SU-DHL-6 (cell line): ENCODE data around the gene ABL2.

Experiments used
- H2AFZ ChIP-seq: fragments of 200-600 bp; sonication (generic); 2 replicates; pipeline ENCODE4 v1.6.1; 2014; ENCODE audit warnings: low read depth, mild to moderate bottlenecking, moderate library complexity, mixed read lengths, antibody characterized with exemption, low read length; ENCODE audit not compliant: severe bottlenecking
- H3F3A ChIP-seq: fragments of 200-600 bp; shearing (Covaris generic); 2 replicates; pipeline ENCODE4 v1.6.0; 2016; ENCODE audit warnings: antibody characterized with exemption, mild to moderate bottlenecking; ENCODE audit not compliant: insufficient read depth
- H3K27ac ChIP-seq: fragments of 200-600 bp; sonication (generic); 2 replicates; pipeline ENCODE4 v1.5.1; 2016; ENCODE audit warnings: low read depth, mild to moderate bottlenecking, low read length, moderate library complexity, mixed read lengths
- H3K27me3 ChIP-seq: fragments of 200-600 bp; sonication (generic), shearing (Covaris generic); 2 replicates; pipeline ENCODE4 v1.6.0; 2014; ENCODE audit warnings: mild to moderate bottlenecking, low read length
- H3K36me3 ChIP-seq: fragments of 200-600 bp; sonication (generic); 2 replicates; pipeline ENCODE4 v1.6.1; 2014; ENCODE audit warnings: mild to moderate bottlenecking, low read length, mixed read lengths
- H3K4me2 ChIP-seq: fragments of 300-600, 200-600 bp; shearing (Covaris generic), sonication (generic); 2 replicates; pipeline ENCODE4 v1.6.0; 2014; ENCODE audit warnings: low read length, low read depth, mild to moderate bottlenecking; ENCODE audit not compliant: poor library complexity, severe bottlenecking
- H3K4me3 ChIP-seq: fragments of 200-600 bp; sonication (generic); 2 replicates; pipeline ENCODE4 v1.5.1; 2014; ENCODE audit warnings: antibody characterized with exemption, low read length, mild to moderate bottlenecking, mixed read lengths; ENCODE audit not compliant: insufficient read depth, poor library complexity, severe bottlenecking
- H3K79me2 ChIP-seq: fragments of 200-600 bp; sonication (generic); 2 replicates; pipeline ENCODE4 v1.6.1; 2014; ENCODE audit warnings: mild to moderate bottlenecking, low read length, moderate library complexity; ENCODE audit not compliant: insufficient read depth
- H3K9ac ChIP-seq: fragments of 200-600 bp; sonication (generic); 2 replicates; pipeline ENCODE4 v1.7.0; 2014; ENCODE audit warnings: mild to moderate bottlenecking, low read length
- H3K9me2 ChIP-seq: fragments of 200-600 bp; sonication (generic); replicated peaks from 2 replicates; pipeline ENCODE4 v1.6.1; 2014; ENCODE audit warnings: low read length; ENCODE audit not compliant: insufficient read depth
- H3K9me3 ChIP-seq: fragments of 200-600 bp; sonication (generic); 2 replicates; pipeline ENCODE4 v1.6.1; 2014; ENCODE audit warnings: low read length, mixed read lengths; ENCODE audit not compliant: insufficient read depth
- H4K20me1 ChIP-seq: fragments of 200-600 bp; sonication (generic); 2 replicates; pipeline ENCODE4 v1.6.1; 2014; ENCODE audit warnings: low read depth, mild to moderate bottlenecking, antibody characterized with exemption, low read length, moderate library complexity, mixed read lengths
- EZH2phosphoT487 ChIP-seq: fragments of 200-600 bp; sonication (generic), shearing (Covaris generic); conservative IDR thresholded peaks from 2 replicates; pipeline ENCODE4 v1.6.1; 2018; ENCODE audit warnings: mild to moderate bottlenecking, antibody characterized with exemption, low read length, moderate library complexity, mixed read lengths
- TF ChIP-seq, protein P1 (sequence below): fragments of 200-600 bp; sonication (generic); IDR thresholded peaks from one replicate; pipeline ENCODE4 v1.5.1; 2017; ENCODE audit warnings: antibody characterized with exemption, mild to moderate bottlenecking, low read length, moderate library complexity; ENCODE audit not compliant: insufficient read depth, poor library complexity, severe bottlenecking

ABL2 gene

DNA sequence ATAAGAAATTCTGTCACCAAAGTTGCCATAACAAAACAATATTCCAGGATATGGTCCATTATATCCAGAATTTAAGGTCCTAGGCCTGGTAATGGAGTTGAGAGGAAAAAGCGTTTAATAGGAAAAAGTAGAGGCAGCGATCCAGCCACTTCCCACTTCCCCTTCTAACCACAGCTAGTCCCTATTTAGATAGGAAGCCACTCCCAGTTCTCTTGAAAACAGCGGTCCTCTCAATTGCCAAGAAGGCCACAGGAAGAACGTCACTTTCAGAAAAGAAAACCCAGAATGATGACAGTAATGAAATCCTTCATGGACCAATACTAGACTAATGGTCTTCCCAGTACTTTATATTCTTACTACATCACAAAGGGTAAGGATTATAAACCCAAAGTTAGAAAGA, 38.6 kb downstream of the ABL2 start:
- TF ChIP-seq, protein P1, sequence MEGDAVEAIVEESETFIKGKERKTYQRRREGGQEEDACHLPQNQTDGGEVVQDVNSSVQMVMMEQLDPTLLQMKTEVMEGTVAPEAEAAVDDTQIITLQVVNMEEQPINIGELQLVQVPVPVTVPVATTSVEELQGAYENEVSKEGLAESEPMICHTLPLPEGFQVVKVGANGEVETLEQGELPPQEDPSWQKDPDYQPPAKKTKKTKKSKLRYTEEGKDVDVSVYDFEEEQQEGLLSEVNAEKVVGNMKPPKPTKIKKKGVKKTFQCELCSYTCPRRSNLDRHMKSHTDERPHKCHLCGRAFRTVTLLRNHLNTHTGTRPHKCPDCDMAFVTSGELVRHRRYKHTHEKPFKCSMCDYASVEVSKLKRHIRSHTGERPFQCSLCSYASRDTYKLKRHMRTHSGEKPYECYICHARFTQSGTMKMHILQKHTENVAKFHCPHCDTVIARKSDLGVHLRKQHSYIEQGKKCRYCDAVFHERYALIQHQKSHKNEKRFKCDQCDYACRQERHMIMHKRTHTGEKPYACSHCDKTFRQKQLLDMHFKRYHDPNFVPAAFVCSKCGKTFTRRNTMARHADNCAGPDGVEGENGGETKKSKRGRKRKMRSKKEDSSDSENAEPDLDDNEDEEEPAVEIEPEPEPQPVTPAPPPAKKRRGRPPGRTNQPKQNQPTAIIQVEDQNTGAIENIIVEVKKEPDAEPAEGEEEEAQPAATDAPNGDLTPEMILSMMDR, result no peak
- TF ChIP-seq EZH2phosphoT487, result no peak
- H3K4me2 ChIP-seq, result no peak overlapping the region
- H2AFZ ChIP-seq, result no peak overlapping the region
- H3K9me2 ChIP-seq, result no peaks in the 10 kb centered on the region
- H4K20me1 ChIP-seq, result no peaks in the 10 kb centered on the region
- no peaks in the 10 kb centered on the region for H3K27me3 ChIP-seq
- no peaks in the 10 kb centered on the region for H3F3A ChIP-seq
- no peak overlapping the region for H3K4me3 ChIP-seq
- no peaks in the 10 kb centered on the region for H3K79me2 ChIP-seq
- no peak overlapping the region for H3K9ac ChIP-seq
- no peaks in the 10 kb centered on the region for H3K36me3 ChIP-seq
- no peak overlapping the region for H3K27ac ChIP-seq
- H3K9me3 ChIP-seq, result no peaks in the 10 kb centered on the region

DNA sequence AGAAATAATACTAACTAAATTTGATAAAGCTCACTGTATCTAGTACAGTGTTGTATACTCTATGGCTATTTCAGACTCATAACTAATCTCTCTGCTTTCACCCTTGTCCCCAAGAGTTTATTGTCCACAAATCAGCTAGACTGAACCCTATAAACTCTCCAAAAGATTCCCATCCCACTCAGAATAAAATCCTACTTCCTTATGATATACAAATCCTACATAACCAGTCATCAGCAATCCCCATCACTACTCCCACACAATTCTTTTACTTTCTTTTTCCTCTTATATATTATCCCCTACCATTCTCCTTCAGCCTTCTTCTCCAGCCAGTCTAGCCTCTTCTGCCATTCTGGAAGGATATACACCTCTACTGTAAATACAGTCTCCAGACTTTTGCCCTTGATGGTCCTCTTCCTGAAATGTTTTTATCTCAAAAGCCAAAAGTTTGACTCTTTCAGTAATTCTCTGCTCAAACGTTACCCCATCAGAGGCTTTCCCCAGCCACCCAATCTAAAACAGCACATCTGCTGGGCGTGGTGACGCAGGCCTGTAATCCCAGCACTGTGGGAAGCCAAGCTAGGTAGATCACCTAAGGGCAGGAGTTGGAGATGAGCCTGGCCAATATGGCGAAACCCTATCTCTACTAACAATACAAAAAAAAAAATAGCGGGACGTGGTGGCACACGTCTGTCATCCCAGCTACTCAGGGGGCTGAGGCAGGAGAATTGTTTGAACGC, 41.6 kb downstream of the ABL2 start:
- Histone ChIP-seq H3F3A (no peaks in the 10 kb centered on the region), H3K79me2 (no peaks in the 10 kb centered on the region), H3K36me3 (no peaks in the 10 kb centered on the region), H3K9me3 (no peaks in the 10 kb centered on the region), H3K27ac (no peak overlapping the region), H4K20me1 (no peaks in the 10 kb centered on the region), H3K4me2 (no peak overlapping the region), H3K27me3 (no peaks in the 10 kb centered on the region), H2AFZ (no peak overlapping the region), H3K9me2 (no peaks in the 10 kb centered on the region), H3K4me3 (no peak overlapping the region), H3K9ac (no peak overlapping the region)
- no peak for TF ChIP-seq EZH2phosphoT487
- TF ChIP-seq, protein P1, result no peak

DNA sequence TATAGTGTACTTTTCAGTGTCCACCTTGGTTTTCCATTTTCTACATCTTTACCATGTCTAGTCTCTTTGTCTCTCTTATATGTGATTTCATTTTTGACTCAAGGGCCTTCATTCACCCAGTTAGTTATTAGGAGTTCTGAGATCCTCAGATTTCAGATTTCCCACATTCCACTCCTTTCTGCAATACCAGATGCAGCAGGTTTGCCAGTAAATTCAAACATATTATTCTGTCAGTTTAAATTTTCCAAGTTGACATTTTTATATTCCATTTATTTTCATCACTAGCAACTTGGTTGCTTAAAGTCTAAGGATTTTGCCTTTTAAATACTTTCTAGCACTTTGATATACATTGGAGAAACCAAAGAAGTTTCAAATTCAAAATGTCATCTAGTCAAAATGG, 42.4 kb downstream of the ABL2 start:
- no peaks in the 10 kb centered on the region for H3F3A ChIP-seq
- no peaks in the 10 kb centered on the region for H3K36me3 ChIP-seq
- no peaks in the 10 kb centered on the region for H3K79me2 ChIP-seq
- H3K9me3 ChIP-seq, result no peaks in the 10 kb centered on the region
- H3K27me3 ChIP-seq, result no peaks in the 10 kb centered on the region
- no peaks in the 10 kb centered on the region for H3K9me2 ChIP-seq
- H3K4me2 ChIP-seq, result no peak overlapping the region
- no peak overlapping the region for H3K4me3 ChIP-seq
- no peak overlapping the region for H3K27ac ChIP-seq
- H3K9ac ChIP-seq, result no peak overlapping the region
- H4K20me1 ChIP-seq, result no peaks in the 10 kb centered on the region
- no peak overlapping the region for H2AFZ ChIP-seq
- no peak for TF ChIP-seq EZH2phosphoT487
- TF ChIP-seq, protein P1, result no peak
